Measurements from ENCODE around the gene SETD2. TPM values are rescaled to one million over a fixed set of nuclear protein-coding genes. Genes with fewer than 3 reads are reported as not detected.

SETD2 gene
- total and polyA plus RNA-seq, 2 experiments from 2014 or later = 16.7 to 45.2 TPM

- Histone ChIP-seq H3K36me3 (ENCODE audit: insufficient read depth) (peaks cover 33% of the 10 kb centered on the region), H2AFZ (no peak overlapping the region), H3K4me1 (ENCODE audit: insufficient read depth) (peaks cover 2% of the 10 kb centered on the region), H3K27ac (ENCODE audit: low read depth) (no peak overlapping the region), H4K20me1 (replicated peaks; ENCODE audit: insufficient read depth) (peaks cover 4% of the 10 kb centered on the region; the same call in 1 of the 2 replicates), H3K9me2 (ENCODE audit: insufficient read depth) (no peaks in the 10 kb centered on the region), H3K4me2 (no peak overlapping the region), H3K27me3 (ENCODE audit: insufficient read depth) (no peaks in the 10 kb centered on the region), H3F3A (replicated peaks; ENCODE audit: low read depth) (no peaks in the 10 kb centered on the region), H3K4me3 (no peak overlapping the region), H3K79me2 (replicated peaks; ENCODE audit: insufficient read depth) (peaks cover 11% of the 10 kb centered on the region)
- Mint-ChIP-seq H3K27ac (no peak overlapping the region), H3K4me1 (peaks cover 3% of the 10 kb centered on the region; the same call in 2 of the 3 replicates), H3K4me3 (no peak overlapping the region), H3K9me3 (no peaks in the 10 kb centered on the region), H3K36me3 (ENCODE audit: low read depth) (peaks cover 51% of the 10 kb centered on the region), H3K27me3 (ENCODE audit: insufficient read depth, low read depth, poor library complexity) (peaks cover under 1% of the 10 kb centered on the region)
- DNase-seq (ENCODE audit: low spot score) (no peak), ATAC-seq (no peak)
- TF ChIP-seq ZNF462 (CRISPR knock-in tag; IDR thresholded peaks at IDR 0.05) (no peak), JUNB (IDR thresholded peaks at IDR 0.05; ENCODE audit: unreplicated experiment) (no peak), NANOG (IDR thresholded peaks at IDR 0.05; ENCODE audit: borderline replicate concordance) (no peak), EZH2 (IDR thresholded peaks at IDR 0.05; ENCODE audit: low read depth, unreplicated experiment) (no peak), EZH2phosphoT487 (IDR thresholded peaks at IDR 0.05; ENCODE audit: unreplicated experiment) (no peak), CREB1 (CRISPR knock-in tag; IDR thresholded peaks at IDR 0.05; ENCODE audit: low read depth) (no peak), ZNF331 (CRISPR knock-in tag; IDR thresholded peaks at IDR 0.05; ENCODE audit: low read depth) (no peak), POLR2AphosphoS5 (IDR thresholded peaks at IDR 0.05; ENCODE audit: low read depth) (no peak), REST (IDR thresholded peaks at IDR 0.05; ENCODE audit: unreplicated experiment) (no peak), ZNF114 (CRISPR knock-in tag; IDR thresholded peaks at IDR 0.05) (no peak), ETS1 (IDR thresholded peaks at IDR 0.05) (no peak), CTCF (conservative IDR thresholded peaks at IDR 0.05; ENCODE audit: low read depth in 2 of 2) (no peak), STAT1 (IDR thresholded peaks at IDR 0.05; ENCODE audit: unreplicated experiment) (no peak)
Measured at GRCh38 chr3:47120138-47120537, 43.8 kb downstream of the SETD2 start.

Measured in GM23338 (cell line).